IMR-90 (cell line): ENCODE results near the gene NOSTRIN. TPM values are rescaled to one million over a fixed set of nuclear protein-coding genes. Genes with fewer than 3 reads are reported as not detected.

ENCODE experiments used
- ATAC-seq: fragments of 200-7000 bp; cut with Tn5 transposase; 2 replicates; pipeline ENCODE4 v1.9.1; 2020; ENCODE audit warnings: low read depth, mild to moderate bottlenecking, moderate library complexity
- BruUV-seq: library from RNA; stranded (reverse); fragments of 400-500 nt; replicated peaks from 2 replicates; lab custom pipeline; 2021; lab: Mats Ljungman, UMichigan
- CTCF ChIA-PET: fragments of 300-600 bp; formaldehyde crosslinking; extraction: SDS; loops from one replicate; lab custom pipeline; 2021; ENCODE audit warnings: antibody characterized with exemption; lab: Yijun Ruan, JAX
- POLR2A ChIA-PET: fragments of 300-600 bp; sonication (Branson Sonifier 250); formaldehyde crosslinking; loops from one replicate; lab custom pipeline; 2022; ENCODE audit warnings: antibody characterized with exemption; ENCODE audit not compliant: unreplicated experiment; lab: Charles Lee
- DNase-seq: peaks from one replicate; pipeline ENCODE4 v3.0.0; 2013
- H2AFZ ChIP-seq: replicated peaks from 2 replicates; pipeline ENCODE3; 2013; ENCODE audit warnings: low read length, mild to moderate bottlenecking; ENCODE audit not compliant: poor library complexity
- H2AK5ac ChIP-seq: 2 replicates; pipeline ENCODE4 v1.6.1; 2013; ENCODE audit warnings: low read depth, low read length, inconsistent platforms
- H2AK9ac ChIP-seq: replicated peaks from 2 replicates; pipeline ENCODE3; 2013; ENCODE audit warnings: mild to moderate bottlenecking, low read depth, low read length, moderate library complexity; ENCODE audit not compliant: poor library complexity
- H2BK120ac ChIP-seq: 2 replicates; pipeline ENCODE4 v1.6.1; 2013; ENCODE audit warnings: low read depth, low read length, inconsistent platforms
- H2BK15ac ChIP-seq: 3 replicates; pipeline ENCODE4 v1.6.1; 2013; ENCODE audit warnings: low read depth, low read length, inconsistent platforms
- H2BK20ac ChIP-seq: 2 replicates; pipeline ENCODE4 v1.6.1; 2013; ENCODE audit warnings: low read depth, mild to moderate bottlenecking, inconsistent platforms, low read length, moderate library complexity
- H2BK5ac ChIP-seq: 2 replicates; pipeline ENCODE4 v1.6.1; 2013; ENCODE audit warnings: mild to moderate bottlenecking, low read depth, low read length, inconsistent platforms; ENCODE audit not compliant: poor library complexity, severe bottlenecking
- H3K14ac ChIP-seq: replicated peaks from 2 replicates; pipeline ENCODE4 v1.6.1; 2013; ENCODE audit warnings: low read depth, low read length, inconsistent platforms
- H3K18ac ChIP-seq: 2 replicates; pipeline ENCODE4 v1.6.1; 2013; ENCODE audit warnings: low read depth, low read length, control low read depth
- H3K23ac ChIP-seq: 2 replicates; pipeline ENCODE4 v1.6.1; 2013; ENCODE audit warnings: low read depth, low read length, inconsistent platforms
- H3K27ac ChIP-seq: 2 replicates; pipeline ENCODE4 v1.5.1; 2013; ENCODE audit warnings: mild to moderate bottlenecking, control low read depth, low read length; ENCODE audit not compliant: insufficient read depth
- H3K27me3 ChIP-seq: 2 replicates; pipeline ENCODE4 v1.6.1; 2013; ENCODE audit warnings: low read length; ENCODE audit not compliant: control insufficient read depth, insufficient read depth
- H3K36me3 ChIP-seq: 2 replicates; pipeline ENCODE4 v1.6.1; 2013; ENCODE audit warnings: low read length, mixed read lengths; ENCODE audit not compliant: control insufficient read depth, insufficient read depth
- H3K4ac ChIP-seq: 2 replicates; pipeline ENCODE4 v1.6.1; 2013; ENCODE audit warnings: low read depth, low read length, inconsistent platforms
- H3K4me1 ChIP-seq: 2 replicates; pipeline ENCODE4 v1.6.1; 2013; ENCODE audit warnings: low read length, mixed read lengths; ENCODE audit not compliant: control insufficient read depth, insufficient read depth
- H3K4me2 ChIP-seq: 2 replicates; pipeline ENCODE4 v1.6.1; 2013; ENCODE audit warnings: low read depth, mild to moderate bottlenecking, control low read depth, low read length, moderate library complexity
- H3K4me3 ChIP-seq: 2 replicates; pipeline ENCODE4 v1.5.1; 2013; ENCODE audit warnings: low read depth, mild to moderate bottlenecking, control low read depth, low read length, moderate library complexity; ENCODE audit not compliant: insufficient read depth
- H3K56ac ChIP-seq: 2 replicates; pipeline ENCODE4 v1.6.1; 2013; ENCODE audit warnings: low read length, inconsistent platforms; ENCODE audit not compliant: insufficient read depth; ENCODE audit errors: extremely low read depth
- H3K79me1 ChIP-seq, 2 experiments: 2 replicates each; pipeline ENCODE4 v1.6.1; 2013; ENCODE audit warnings: low read length in 2 of 2, inconsistent platforms in 1 of 2, low read depth in 1 of 2
- H3K9ac ChIP-seq: 2 replicates; pipeline ENCODE4 v1.6.1; 2013; ENCODE audit warnings: low read depth, low read length, control low read depth
- H3K9me1 ChIP-seq: 2 replicates; pipeline ENCODE4 v1.6.1; 2013; ENCODE audit warnings: low read length, inconsistent platforms; ENCODE audit not compliant: insufficient read depth
- H3K9me3 ChIP-seq: 2 replicates; pipeline ENCODE4 v1.6.1; 2013; ENCODE audit warnings: low read length; ENCODE audit not compliant: control insufficient read depth, insufficient read depth
- H4K20me1 ChIP-seq: 2 replicates; pipeline ENCODE4 v1.6.1; 2013; ENCODE audit warnings: low read length, inconsistent platforms; ENCODE audit not compliant: insufficient read depth
- H4K5ac ChIP-seq: 2 replicates; pipeline ENCODE4 v1.6.1; 2013; ENCODE audit warnings: mild to moderate bottlenecking, low read depth, low read length, control low read depth
- H4K8ac ChIP-seq, 2 experiments: 2 replicates each; pipeline ENCODE4 v1.6.1; 2013; ENCODE audit warnings: low read depth in 2 of 2, low read length in 2 of 2, control low read depth in 1 of 2, inconsistent platforms in 1 of 2
- H4K91ac ChIP-seq: 2 replicates; pipeline ENCODE4 v1.6.1; 2013; ENCODE audit warnings: low read depth, low read length, inconsistent platforms; ENCODE audit not compliant: insufficient read depth
- BHLHE40 ChIP-seq: fragments of 150-350 bp; IDR thresholded peaks from 2 replicates; pipeline ENCODE4 v1.6.1; 2016; ENCODE audit warnings: mild to moderate bottlenecking, low read depth, low read length
- WGBS, 2 experiments: methylation state at CpG; one replicate each; pipeline versions ENCODE4 v1.1.5 to v1.1.7; 2013; ENCODE audit warnings: missing lambda C conversion rate in 2 of 2; ENCODE audit not compliant: insufficient read length in 1 of 2; ENCODE audit errors: extremely low coverage in 2 of 2; 5-methylcytosine and 5-hydroxymethylcytosine counted together
- dilution Hi-C: fragments of 300-500 bp; cut with HindIII; formaldehyde crosslinking; loops from one replicate; pipeline ENCODE4 v1.14.3; 2018; ENCODE audit warnings: low sequenced_read_pairs; ENCODE audit not compliant: unreplicated experiment
- in situ Hi-C: fragments of 300-500 bp; cut with MboI; formaldehyde crosslinking; loops from 3 replicates; pipeline ENCODE4 v1.14.3; 2019; ENCODE audit warnings: low sequenced_read_pairs, inconsistent platforms, mixed read lengths
- intact Hi-C: fragments of 100-400 bp; cut with micrococcal nuclease; formaldehyde crosslinking; loops from 2 replicates; pipeline ENCODE4 v1.10.0; 2022
- polyA plus RNA-seq, 3 experiments: library from polyadenylated mRNA; depleted of rRNA; stranded (reverse); fragments of >200 nt; gene quantifications; 2 replicates each; pipeline ENCODE4 v1.2.3, GENCODE V29; 2012; ENCODE audit warnings: low replicate concordance in 1 of 3
- total RNA-seq: library from RNA; depleted of rRNA; stranded (reverse); fragments of >200 nt; gene quantifications from 2 replicates; pipeline ENCODE4 v1.2.3, GENCODE V29; 2012
- TF ChIP-seq, protein P1 (sequence below): fragments of 150-350 bp; IDR thresholded peaks from 2 replicates; pipeline ENCODE4 v1.6.1; 2017; ENCODE audit warnings: mild to moderate bottlenecking, antibody characterized with exemption, low read length, low read depth

The NOSTRIN gene
- total and polyA plus RNA-seq, 2 of the 4 experiments (the other 2 are of a cell fraction), result 0.15 to 0.18 TPM

DNA sequence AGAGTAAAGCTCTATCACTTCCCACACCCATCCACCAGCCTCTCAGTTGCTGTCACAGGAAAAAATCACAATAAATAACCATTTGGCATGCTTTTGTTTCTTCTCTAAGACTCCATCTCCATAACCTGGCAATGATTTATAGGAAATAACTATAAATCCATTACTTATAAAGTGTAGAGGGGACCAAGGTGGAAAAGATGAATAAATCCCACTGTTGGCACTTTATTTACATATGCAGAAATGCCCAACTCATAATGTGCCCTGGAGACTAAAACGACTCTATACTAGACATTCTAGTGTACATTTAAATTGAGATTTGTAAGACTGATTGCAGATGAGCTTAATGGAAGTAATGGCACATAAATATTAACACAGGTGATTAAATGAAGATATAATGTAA is 7.5 kb upstream of the NOSTRIN start:
- no CpG with 5 or more reads among the region's 1 CpG for WGBS, 2 experiments

More for the DNA sequence above, 7.5 kb upstream of the NOSTRIN start:
- Histone ChIP-seq H3K4ac (no peak overlapping the region), H3K4me1 (0 out of 2 replicates have a peak, but pooled peaks cover 2% of the 10 kb centered on the region), H2AK5ac (no peak overlapping the region), H3K27ac (no peak overlapping the region), H4K91ac (no peak overlapping the region), H2BK120ac (no peak overlapping the region), H4K5ac (no peak overlapping the region), H4K20me1 (no peaks in the 10 kb centered on the region), H3K14ac (no peak overlapping the region), H2BK5ac (no peak overlapping the region), H3K9me3 (no peaks in the 10 kb centered on the region), H3K23ac (no peak overlapping the region), H2AFZ (no peak overlapping the region), H3K9ac (no peak overlapping the region), H3K4me3 (no peak overlapping the region), H3K4me2 (no peak overlapping the region), H2BK15ac (no peak overlapping the region), H4K8ac (no peak overlapping the region), H3K36me3 (no peaks in the 10 kb centered on the region), H2AK9ac (no peak overlapping the region), H3K18ac (no peak overlapping the region), H3K27me3 (no peaks in the 10 kb centered on the region; the same call in 1 of the 2 replicates), H2BK20ac (no peak overlapping the region), H3K9me1 (no peaks in the 10 kb centered on the region), H3K56ac (no peak overlapping the region), H3K79me1 (no peaks in the 10 kb centered on the region)
- DNase-seq, result no peak
- intact Hi-C loops (no loop called here), in situ Hi-C loops (no loop called here), dilution Hi-C loops (no loop called here)
- TF ChIP-seq, protein P1, sequence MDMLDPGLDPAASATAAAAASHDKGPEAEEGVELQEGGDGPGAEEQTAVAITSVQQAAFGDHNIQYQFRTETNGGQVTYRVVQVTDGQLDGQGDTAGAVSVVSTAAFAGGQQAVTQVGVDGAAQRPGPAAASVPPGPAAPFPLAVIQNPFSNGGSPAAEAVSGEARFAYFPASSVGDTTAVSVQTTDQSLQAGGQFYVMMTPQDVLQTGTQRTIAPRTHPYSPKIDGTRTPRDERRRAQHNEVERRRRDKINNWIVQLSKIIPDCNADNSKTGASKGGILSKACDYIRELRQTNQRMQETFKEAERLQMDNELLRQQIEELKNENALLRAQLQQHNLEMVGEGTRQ, result no peak
- no peak for TF ChIP-seq BHLHE40
- no TSS peak for BruUV-seq
- ChIA-PET POLR2A (no interaction called here), CTCF (no interaction called here)
- no peak for ATAC-seq
